SW480 (cell line): Measurements from ENCODE around the gene CLEC17A.

Experiments used
- DNase-seq: peaks from one replicate; pipeline ENCODE4 v3.0.0-alpha.2; 2016; ENCODE audit warnings: low spot score

Gene CLEC17A

GRCh38 chr19:14654786-14655560 lies 72.1 kb downstream of the CLEC17A start:
- no peak for DNase-seq

GRCh38 chr19:14655726-14656125 lies 72.8 kb downstream of the CLEC17A start:
- DNase-seq: no peak

GRCh38 chr19:14659874-14660489 lies 77.1 kb downstream of the CLEC17A start:
- no peak for DNase-seq

GRCh38 chr19:14661372-14661924 lies 78.6 kb downstream of the CLEC17A start:
- no peak for DNase-seq
